Germinal center (tissue), 1 donor: ENCODE data around the gene ERO1B.
"Not testable (repeated sequence)": the region's sequence is repeated elsewhere in the genome, so short reads cannot be mapped to it uniquely, and the experiment has no call there.

Experiments
- DNase-seq: peaks from one replicate; pipeline ENCODE4 v3.0.0; 2012; ENCODE audit warnings: mixed read lengths, low spot score

ERO1B gene

DNA sequence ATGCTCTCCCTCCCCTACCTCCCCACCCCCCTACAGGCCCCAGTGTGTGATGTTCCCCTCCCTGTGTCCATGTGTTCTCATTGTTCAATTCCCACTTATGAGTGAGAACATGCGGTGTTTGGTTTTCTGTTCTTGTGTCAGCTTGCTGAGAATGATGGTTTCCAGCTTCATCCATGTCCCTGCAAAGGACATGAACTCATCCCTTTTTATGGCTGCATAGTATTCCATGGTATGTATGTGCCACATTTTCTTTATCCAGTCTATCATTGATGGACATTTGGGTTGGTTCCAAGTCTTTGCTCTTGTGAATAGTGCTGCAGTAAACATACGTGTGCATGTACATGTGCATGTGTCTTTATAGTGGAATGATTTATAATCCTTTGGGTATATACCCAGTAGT lies 95.3 kb downstream of the ERO1B start:
- not testable (repeated sequence) for DNase-seq

DNA sequence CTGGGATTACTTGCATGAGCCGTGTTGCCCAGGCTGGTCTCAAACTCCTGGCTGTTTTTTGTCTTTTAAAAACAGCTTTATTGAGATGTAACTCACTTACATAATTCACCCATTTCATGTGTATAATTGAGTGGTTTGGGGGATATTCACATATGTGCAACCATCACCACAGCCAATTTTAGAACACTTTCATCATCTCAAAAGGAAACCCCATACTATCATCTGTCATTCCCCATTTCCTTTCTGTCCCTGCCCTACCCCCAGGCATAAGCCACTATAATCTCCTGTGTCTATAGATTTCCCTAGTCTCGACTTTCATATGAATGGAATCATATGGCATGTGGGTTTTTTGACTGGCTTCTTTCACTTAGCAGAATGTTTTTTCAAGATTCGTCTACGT lies 96.1 kb downstream of the ERO1B start:
- no peak for DNase-seq

DNA sequence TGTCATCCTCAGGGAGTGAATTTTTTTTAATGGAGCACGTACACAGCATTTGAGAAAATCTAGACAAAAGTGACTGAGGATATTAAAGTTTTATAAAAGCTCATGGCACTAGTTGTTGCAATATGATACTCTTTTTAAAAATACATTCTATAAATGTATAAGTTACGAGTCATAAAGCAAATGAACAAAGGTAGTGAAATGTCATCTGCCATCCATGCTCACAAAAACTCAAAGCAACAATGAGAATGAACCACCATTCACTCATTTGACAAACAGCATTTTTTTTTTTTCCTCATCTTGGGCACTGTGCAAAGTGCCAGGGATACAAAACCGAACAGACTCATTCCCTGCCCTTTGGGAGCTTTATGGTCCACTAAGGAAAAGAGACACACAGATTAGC lies 100.7 kb downstream of the ERO1B start:
- DNase-seq = no peak

DNA sequence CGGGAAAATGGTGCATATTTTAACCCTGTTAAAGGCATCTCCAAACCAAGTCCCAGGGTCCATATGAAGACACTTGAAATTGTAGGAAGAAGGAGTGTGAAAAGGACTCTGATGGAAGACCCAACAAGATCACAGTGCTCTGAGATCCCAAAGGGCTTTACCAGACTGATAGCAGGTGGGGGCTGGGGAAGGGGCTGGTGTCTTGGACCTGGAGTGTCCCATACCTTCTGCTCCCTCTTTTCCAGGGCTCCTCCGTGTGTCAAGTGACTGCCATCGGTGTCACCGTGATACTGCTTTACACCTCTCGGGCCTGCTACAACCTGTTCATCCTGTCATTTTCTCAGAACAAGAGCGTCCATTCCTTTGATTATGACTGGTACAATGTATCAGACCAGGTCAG lies 102.1 kb downstream of the ERO1B start:
- no peak for DNase-seq

DNA sequence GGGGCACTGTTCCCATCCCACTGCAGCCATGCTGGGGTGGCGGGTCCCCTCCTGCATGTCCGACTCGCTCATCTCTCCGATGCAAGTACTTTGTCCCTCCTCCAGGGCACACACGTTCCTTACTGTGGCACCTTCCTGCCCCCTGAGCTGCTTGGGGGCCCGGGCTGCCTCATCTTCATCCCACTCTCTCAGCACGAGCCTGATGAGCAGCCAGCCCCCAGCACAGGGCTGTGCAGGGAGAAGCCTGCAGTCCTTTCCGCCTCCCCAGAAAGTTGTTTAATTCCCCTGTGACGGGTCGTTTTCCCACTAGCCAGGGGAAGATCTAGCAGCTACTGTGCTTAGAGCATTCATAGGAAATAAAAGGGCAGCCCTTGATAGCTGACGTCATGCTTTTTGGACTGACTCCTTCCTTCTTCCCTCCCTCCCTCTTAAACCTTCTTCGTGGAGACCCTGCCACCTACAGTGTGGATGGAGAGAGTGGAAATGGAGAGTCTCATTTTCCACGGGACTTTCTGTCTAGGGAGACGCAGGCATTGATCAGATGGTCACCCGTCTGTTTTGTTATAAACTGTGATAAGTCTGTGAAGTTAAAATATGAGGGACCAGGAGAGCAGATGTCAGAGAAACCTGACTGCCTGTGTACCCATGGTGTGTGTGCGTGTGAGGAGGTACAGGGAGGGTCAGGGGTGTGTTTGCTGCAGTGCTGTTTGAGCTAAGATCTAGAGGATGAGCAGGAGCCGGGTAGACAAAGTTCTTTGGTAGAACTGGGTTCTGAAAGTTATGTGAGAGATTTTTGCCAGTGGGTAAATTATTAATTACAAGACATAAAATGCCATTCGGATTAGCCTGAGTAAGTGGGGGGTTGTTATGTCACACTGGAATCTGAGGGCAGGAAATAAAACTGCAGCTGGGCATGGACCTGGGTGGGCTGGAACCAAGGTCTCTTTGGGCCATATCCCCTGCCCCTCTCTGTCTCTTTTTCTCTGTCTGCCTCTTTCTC lies 105.1 kb downstream of the ERO1B start:
- no peak for DNase-seq

DNA sequence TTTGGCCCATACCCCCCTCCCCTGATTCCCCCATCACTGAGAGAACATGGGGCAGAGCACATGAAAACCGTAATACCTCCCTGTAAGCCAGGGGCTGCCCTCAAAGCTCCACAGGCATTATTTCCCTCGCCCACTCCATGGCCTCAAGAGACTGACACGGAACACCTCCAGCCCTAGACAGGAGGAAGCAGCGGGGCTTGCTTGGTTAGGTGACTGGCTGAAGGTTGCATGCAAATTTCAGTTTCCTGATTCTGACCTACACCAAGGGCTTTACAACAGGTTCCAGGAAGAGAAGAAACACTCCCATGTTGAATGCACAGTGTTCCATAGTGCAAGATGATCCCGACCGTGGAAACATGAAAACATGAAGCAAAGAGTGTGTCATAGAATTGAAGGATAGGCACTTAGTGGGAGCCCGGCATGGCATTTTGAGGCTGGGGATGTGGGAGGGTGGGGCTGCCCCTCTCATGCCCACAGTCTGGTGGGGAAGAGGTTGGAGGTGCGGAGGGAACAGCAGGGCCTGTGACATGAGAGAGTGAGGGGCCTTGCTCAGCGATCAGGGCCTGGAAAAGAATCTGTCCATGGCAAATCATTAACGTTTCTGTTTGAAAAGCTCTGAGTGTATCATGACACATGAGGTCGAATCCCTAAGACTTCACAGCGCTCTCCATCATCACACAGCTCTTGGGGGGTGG lies 106.0 kb downstream of the ERO1B start:
- DNase-seq = peak; percentile 23

DNA sequence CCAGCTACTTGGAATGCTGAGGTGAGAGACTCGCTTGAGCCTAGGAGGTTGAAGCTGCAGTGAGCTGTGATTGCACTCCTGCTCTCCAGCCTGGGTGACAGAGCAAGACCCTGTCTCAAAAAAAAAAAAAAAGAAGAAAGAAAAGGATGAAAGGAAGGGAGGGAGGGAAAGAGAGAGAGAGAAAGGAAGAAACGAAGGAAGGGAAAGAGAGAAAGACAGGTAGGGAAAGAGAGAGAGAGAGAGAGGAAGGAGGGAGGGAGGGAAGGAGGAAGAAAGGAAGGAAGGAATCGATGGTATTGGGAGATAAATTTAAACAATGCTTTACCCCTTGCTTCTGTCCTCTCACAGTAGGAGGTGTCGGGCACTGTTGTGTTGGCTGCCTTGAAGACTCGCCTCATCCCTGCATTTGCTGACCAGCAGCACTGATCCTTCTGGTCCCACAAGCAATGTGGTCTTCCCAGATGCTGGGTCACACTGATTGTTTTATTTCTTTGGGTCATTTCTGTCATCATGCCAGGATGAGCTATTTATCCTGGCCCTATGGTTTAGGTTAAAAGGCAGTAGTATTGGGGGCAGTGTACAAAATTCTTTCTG lies 108.5 kb downstream of the ERO1B start:
- DNase-seq = no peak

DNA sequence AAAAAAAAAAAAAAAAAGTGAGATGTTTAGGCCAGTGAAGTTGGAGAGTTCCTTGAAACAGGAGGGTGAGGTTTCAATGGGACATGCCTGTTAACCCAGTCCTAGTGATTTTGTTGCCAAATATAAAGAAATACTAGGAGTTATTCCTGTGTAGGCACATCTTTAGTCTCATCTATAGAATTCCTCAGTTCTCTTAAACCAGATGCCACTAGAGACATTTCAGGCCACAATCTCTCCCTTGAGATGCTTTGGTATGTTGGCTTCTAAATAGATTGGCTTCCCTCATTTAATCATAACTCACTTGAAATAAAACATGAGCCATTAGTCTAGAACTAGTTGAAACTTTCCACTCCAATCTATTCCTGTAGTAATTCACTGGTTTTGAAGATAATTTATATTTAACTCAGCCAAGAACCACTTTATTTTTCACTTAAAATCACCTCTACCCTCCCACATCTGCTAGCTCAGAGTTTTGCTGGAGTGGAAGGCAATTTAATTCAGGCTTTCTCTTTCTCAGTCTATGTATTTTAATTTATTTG lies 109.6 kb downstream of the ERO1B start:
- no peak for DNase-seq

DNA sequence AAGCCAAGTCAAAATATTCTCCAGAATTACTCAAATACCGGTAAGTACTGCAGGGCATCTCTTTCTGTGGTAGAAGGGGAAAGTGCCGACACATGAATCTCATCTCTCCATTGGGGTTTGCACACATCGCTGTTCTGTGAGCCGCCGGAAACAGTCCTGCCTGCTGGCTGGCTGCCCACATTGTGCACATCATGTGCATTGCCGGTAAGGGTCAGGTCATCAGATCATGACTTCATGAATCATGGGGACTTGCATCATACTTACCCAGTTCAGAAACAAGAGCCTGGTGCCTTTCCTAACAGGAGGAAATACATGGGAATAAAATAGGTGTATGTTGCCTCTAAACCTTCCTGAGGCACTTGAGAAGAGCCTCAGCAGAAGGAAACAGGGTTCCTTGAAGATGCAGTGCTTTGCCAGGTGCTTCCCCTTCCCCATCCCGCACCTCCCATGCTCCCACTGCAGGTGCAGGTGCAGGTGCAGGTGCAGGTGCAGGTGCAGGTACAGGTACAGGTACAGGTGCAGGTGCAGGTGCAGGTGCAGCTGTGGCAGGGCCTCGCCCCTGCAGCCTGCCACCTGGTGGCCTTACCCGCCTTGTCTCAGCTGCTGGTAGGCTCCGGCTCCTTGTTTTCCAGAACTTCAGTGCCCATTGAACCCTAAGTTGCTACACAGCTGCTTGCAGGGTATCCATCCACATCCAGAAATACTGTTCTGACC lies 112.9 kb downstream of the ERO1B start:
- peak; percentile 34 for DNase-seq

DNA sequence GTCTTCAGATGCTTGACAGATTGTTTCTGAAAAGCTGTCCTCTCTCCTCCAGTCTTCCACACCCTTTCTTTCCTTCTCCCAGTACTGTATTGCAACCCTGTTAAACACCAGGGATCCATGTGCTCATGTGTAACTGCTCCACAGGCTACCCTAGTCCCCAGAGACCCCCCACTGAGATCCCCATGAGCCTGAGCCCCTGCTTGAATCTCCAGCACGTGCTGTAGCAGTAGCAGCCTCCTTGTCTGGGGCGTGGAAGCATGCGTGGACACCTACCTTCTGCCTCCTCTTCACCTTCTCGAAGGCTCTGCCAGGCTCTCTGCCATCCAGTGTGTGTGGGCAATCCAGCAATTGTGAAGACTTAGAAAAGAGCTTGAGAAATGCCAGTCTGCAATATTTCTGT lies 114.2 kb downstream of the ERO1B start:
- DNase-seq = no peak

DNA sequence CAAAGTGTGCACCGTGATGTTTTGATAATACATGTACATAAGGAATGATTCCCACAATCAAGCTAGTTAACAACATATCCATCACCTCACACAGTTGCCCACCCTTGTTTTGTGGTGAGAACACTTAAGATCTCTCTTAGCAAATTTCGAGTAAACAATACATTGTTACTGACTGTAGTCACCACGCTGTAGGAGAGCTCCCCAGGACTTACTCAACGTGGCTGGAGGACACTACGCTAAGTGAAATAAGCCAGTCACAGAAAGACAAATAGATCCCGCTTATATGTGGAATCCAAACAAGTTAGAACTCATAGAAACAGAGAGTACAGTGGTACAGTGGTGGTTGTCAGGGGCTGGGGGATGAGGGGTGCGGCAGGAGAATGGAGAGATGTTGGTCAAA lies 114.6 kb downstream of the ERO1B start:
- no peak for DNase-seq

DNA sequence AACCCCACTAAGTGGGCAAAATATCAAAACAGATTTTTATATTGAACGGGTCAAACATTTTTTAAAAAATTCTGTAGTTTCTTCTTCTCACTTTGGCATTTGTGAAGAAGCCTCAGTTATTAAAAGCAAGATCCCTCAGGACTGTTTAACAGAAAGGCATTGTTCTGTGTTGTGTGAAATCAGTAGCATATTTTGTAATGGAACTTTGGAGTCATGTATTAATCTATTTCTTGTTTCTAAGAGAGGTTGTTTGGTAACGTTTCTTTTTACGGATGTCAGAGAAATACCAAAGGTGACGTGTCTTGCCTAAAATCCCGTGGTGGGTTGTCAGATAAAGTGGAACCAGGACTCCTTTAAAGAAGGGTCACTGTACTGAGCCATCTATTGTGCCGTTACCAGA lies 115.7 kb downstream of the ERO1B start:
- no peak for DNase-seq
